ENCODE measurements around the gene DUSP6. TPM values are rescaled to one million over a fixed set of nuclear protein-coding genes. Genes with fewer than 3 reads are reported as not detected.

The DUSP6 gene
- total and polyA plus RNA-seq, 12 donors: 12.3 to 81.8 (median 39.9) TPM

GRCh38 chr12:89390802-89391673, 38.7 kb upstream of the DUSP6 start:
- no peak for TF ChIP-seq POLR2A (IDR thresholded peaks at IDR 0.05)
- no peak for TF ChIP-seq CTCF (IDR thresholded peaks at IDR 0.05)
- no peak for DNase-seq
- H3K4me1 ChIP-seq (replicated peaks in 1 of 2): peaks cover 5 to 25% of the 10 kb centered on the region in 2 donors
- no peaks in the 10 kb centered on the region for H3K27me3 ChIP-seq
- WGBS, 4 donors: 53 to 69% (median 58%) methylated on average over 3 of the region's 3 CpGs
- no peaks in the 10 kb centered on the region for H3K36me3 ChIP-seq (replicated peaks in 1 of 2)
- H3K4me3 ChIP-seq: no peak overlapping the region
- H3K9me3 ChIP-seq (replicated peaks in 1 of 3): no peaks in the 10 kb centered on the region
- H3K27ac ChIP-seq: peak overlapping the region in 3 of 5 donors; percentile 6 to 82 (median 57)
- intact Hi-C loops (cut with DNase I): no loop called here

DNA sequence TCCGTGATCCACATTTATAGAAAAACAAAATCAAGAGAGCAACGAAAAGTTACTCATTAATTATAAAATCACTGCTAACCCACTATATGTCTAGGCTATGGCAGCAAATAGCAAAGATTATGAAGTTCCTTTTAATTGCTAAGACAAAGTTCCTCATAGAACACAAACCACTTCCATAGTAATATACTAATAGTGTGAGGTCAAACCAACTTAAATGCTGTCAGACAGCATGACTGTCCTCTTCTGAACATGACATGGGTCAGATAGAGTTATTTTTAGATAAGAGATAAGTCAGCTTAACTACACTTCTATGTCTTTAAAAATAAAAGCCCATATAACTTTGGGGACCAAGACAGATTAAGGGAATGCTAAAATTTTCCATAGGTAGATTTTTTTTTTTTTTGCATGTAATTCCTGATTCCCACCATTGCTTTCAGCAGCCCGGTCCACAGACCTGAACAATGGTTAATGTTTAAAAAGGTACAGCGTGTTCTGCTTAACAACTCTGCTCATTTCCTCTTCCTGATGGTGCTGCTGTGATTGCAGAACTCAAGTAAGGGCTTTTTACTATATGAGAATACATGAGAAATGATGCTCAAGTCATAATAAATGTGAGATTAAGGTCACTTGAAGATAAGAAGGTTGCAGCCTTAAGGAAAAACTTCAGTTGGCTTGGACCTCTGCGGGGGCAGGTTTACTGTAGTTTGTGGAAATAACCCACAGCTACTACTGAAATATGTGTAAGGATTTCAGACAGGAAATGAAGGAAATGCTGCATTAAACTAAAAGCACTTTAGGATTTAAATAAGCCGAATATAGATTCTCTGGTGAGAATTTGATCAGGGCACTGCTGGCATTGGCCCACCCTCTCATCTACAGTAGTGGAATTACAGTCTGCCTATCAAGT, 37.7 kb upstream of the DUSP6 start:
- intact Hi-C loops (cut with DNase I): no loop called here
- H3K27ac ChIP-seq: peak overlapping the region in 4 of 5 donors; percentile 6 to 82 (median 36)
- H3K4me3 ChIP-seq: no peak overlapping the region
- peak in 2 of 6 experiments; percentile 6 to 26 for TF ChIP-seq CTCF (IDR thresholded peaks at IDR 0.05)
- TF ChIP-seq POLR2A (IDR thresholded peaks at IDR 0.05): no peak
- no peaks in the 10 kb centered on the region for H3K27me3 ChIP-seq
- H3K4me1 ChIP-seq (replicated peaks in 1 of 2): peaks cover 5 to 34% of the 10 kb centered on the region in 2 donors
- WGBS, 4 donors: 49 to 62% (median 57%) methylated on average over 6 of the region's 6 CpGs
- H3K9me3 ChIP-seq (replicated peaks in 1 of 3): no peaks in the 10 kb centered on the region
- no peaks in the 10 kb centered on the region for H3K36me3 ChIP-seq (replicated peaks in 1 of 2)
- DNase-seq: peak in 4 of 7 donors; percentile 10 to 70 (median 36)

DNA sequence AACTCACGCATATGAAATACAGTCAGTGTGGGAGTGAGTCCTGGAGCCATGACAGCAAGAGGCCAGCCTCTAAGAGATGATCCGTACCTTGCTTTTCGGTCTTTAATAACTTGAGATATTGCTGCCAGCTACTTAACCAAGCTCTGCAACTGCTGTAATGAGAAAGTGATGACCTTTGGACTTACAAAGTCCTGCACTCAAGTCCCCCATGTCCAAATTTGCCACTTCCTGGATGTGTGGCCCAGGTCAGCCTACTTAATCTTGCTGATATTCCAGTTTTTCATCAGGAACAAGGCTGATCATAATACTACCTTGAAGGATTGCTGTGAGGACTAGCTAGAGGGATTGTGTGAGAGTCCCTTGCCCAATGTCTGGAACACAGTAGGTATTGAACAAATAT, 33.8 kb upstream of the DUSP6 start:
- no peaks in the 10 kb centered on the region for H3K9me3 ChIP-seq (replicated peaks in 1 of 3)
- TF ChIP-seq CTCF (IDR thresholded peaks at IDR 0.05) (no peak), POLR2A (IDR thresholded peaks at IDR 0.05) (no peak)
- WGBS, 4 donors: 68 to 93% (median 82%) methylated on average over 3 of the region's 3 CpGs
- H3K27me3 ChIP-seq: no peaks in the 10 kb centered on the region
- H3K27ac ChIP-seq: no peak overlapping the region
- no peaks in the 10 kb centered on the region for H3K36me3 ChIP-seq (replicated peaks in 1 of 2)
- no peak for DNase-seq
- intact Hi-C loops (cut with DNase I): no loop called here
- H3K4me3 ChIP-seq: no peak overlapping the region
- H3K4me1 ChIP-seq (replicated peaks in 1 of 2): peaks cover 19 to 55% of the 10 kb centered on the region in 2 donors

- Histone ChIP-seq H3K27me3 (no peaks in the 10 kb centered on the region), H3K9me3 (replicated peaks in 1 of 3) (no peaks in the 10 kb centered on the region), H3K36me3 (replicated peaks in 1 of 2) (no peaks in the 10 kb centered on the region), H3K4me3 (no peak overlapping the region), H3K4me1 (replicated peaks in 1 of 2) (peaks cover 17 to 43% of the 10 kb centered on the region in 2 donors), H3K27ac (peak overlapping the region in 3 of 5 donors; percentile 13 to 56 (median 21))
- intact Hi-C loops (cut with DNase I): no loop called here
- DNase-seq: no peak
- TF ChIP-seq CTCF (IDR thresholded peaks at IDR 0.05) (no peak), POLR2A (IDR thresholded peaks at IDR 0.05) (no peak)
- 55 to 65% (median 61%) methylated on average over 3 of the region's 3 CpGs for WGBS, 4 donors
Observed at GRCh38 chr12:89384807-89385206, 32.5 kb upstream of the DUSP6 start.
